HepG2 (cell line): ENCODE results near the gene NKX2-3.

Experiments
- FOSL1 ChIP-seq: sonication (generic); formaldehyde crosslinking; IDR thresholded peaks from 2 replicates; pipeline ENCODE4 v1.9.0; 2021; ENCODE audit warnings: missing genetic modification reagents, borderline replicate concordance
- HDAC6 ChIP-seq: fragments of 200-600 bp; sonication (generic); IDR thresholded peaks from 2 replicates; pipeline ENCODE4 v1.7.0; 2017; ENCODE audit warnings: mild to moderate bottlenecking, antibody characterized with exemption, low read length, low read depth
- POLR2A ChIP-seq, 2 experiments: IDR thresholded peaks; 2 replicates each; pipeline ENCODE4 v1.6.1; 2011; ENCODE audit warnings: low read depth in 2 of 2, low read length in 2 of 2, mild to moderate bottlenecking in 1 of 2, moderate library complexity in 1 of 2; ENCODE audit not compliant: insufficient read depth in 1 of 2
- POLR2AphosphoS5 ChIP-seq: IDR thresholded peaks from 2 replicates; pipeline ENCODE4 v1.6.1; 2012; ENCODE audit warnings: low read depth, low read length
- SALL1 ChIP-seq: sonication (generic); formaldehyde crosslinking; IDR thresholded peaks from 2 replicates; pipeline ENCODE4 v1.8.0; 2022; ENCODE audit warnings: mild to moderate bottlenecking, missing genetic modification reagents
- TBP ChIP-seq: sonication (generic); formaldehyde crosslinking; IDR thresholded peaks from 2 replicates; pipeline ENCODE4 v1.5.0; 2020; ENCODE audit warnings: missing genetic modification reagents
- ZBTB21 ChIP-seq: sonication (generic); formaldehyde crosslinking; IDR thresholded peaks from 2 replicates; pipeline ENCODE4 v1.4.0; 2020; ENCODE audit warnings: missing genetic modification reagents
- ZBTB33 ChIP-seq: sonication (generic); formaldehyde crosslinking; IDR thresholded peaks from 2 replicates; pipeline ENCODE4 v1.4.0; 2020; ENCODE audit warnings: missing genetic modification reagents
- ZNF274 ChIP-seq: sonication (generic); formaldehyde crosslinking; IDR thresholded peaks from 2 replicates; pipeline ENCODE4 v1.5.1; 2020; ENCODE audit warnings: mild to moderate bottlenecking, missing genetic modification reagents

DNA sequence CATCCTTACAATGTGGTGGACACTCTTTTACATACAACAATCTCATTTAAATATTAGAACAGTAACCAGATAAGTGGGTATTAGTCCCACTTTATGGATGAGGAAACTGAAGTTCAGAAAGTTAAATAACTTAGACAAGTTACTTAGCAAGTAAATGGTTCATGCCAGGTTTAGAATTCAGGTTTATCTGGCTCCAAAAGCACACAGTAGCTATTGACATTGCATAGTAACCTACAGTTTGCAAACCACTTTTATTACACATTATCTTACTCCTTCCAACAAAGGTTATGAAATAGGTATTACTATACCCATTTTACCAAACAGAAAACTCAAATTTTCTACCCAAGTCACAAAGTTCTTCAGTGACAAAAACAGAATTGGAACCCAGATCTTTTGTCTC lies 19.7 kb upstream of the NKX2-3 start:
- TF ChIP-seq POLR2AphosphoS5 (no peak), POLR2A (IDR thresholded peaks at IDR 0.05; ENCODE audit: insufficient read depth in 1 of 2, low read depth in 2 of 2, low read length in 2 of 2) (no peak), ZNF274 (CRISPR knock-in tag) (no peak), ZBTB33 (CRISPR knock-in tag) (no peak), SALL1 (CRISPR knock-in tag) (no peak), ZBTB21 (CRISPR knock-in tag) (no peak), FOSL1 (CRISPR knock-in tag) (no peak), HDAC6 (no peak), TBP (CRISPR knock-in tag) (no peak)
